ENCODE measurements around the gene ZNF385D. TPM values are rescaled to one million over a fixed set of nuclear protein-coding genes. Genes with fewer than 3 reads are reported as not detected.

ZNF385D gene
- total RNA-seq, 1 donor: 1.7 TPM

- TF ChIP-seq CTCF (IDR thresholded peaks at IDR 0.05; ENCODE audit: insufficient read depth, low read depth, low read length): no peak
- DNase-seq (ENCODE audit: low read depth): no peak
- no peak overlapping the region for H3K4me3 ChIP-seq (ENCODE audit: low read depth, low read length)
Observed at GRCh38 chr3:21649519-21649918, 101.5 kb downstream of the ZNF385D start.

- TF ChIP-seq CTCF (IDR thresholded peaks at IDR 0.05; ENCODE audit: insufficient read depth, low read depth, low read length): no peak
- no peak for DNase-seq (ENCODE audit: low read depth)
- no peak overlapping the region for H3K4me3 ChIP-seq (ENCODE audit: low read depth, low read length)
Observed at GRCh38 chr3:21647961-21648360, 103.0 kb downstream of the ZNF385D start.

GRCh38 chr3:21645121-21645897, 105.7 kb downstream of the ZNF385D start:
- no peak for TF ChIP-seq CTCF (IDR thresholded peaks at IDR 0.05; ENCODE audit: insufficient read depth, low read depth, low read length)
- no peak overlapping the region for H3K4me3 ChIP-seq (ENCODE audit: low read depth, low read length)
- peak; percentile 7 for DNase-seq (ENCODE audit: low read depth)

- no peak overlapping the region for H3K4me3 ChIP-seq (ENCODE audit: low read depth, low read length)
- TF ChIP-seq CTCF (IDR thresholded peaks at IDR 0.05; ENCODE audit: insufficient read depth, low read depth, low read length): no peak
- no peak for DNase-seq (ENCODE audit: low read depth)
Observed at GRCh38 chr3:21644268-21644667, 106.7 kb downstream of the ZNF385D start.

GRCh38 chr3:21643752-21644151, 107.3 kb downstream of the ZNF385D start:
- H3K4me3 ChIP-seq (ENCODE audit: low read depth, low read length): no peak overlapping the region
- TF ChIP-seq CTCF (IDR thresholded peaks at IDR 0.05; ENCODE audit: insufficient read depth, low read depth, low read length): no peak
- DNase-seq (ENCODE audit: low read depth): no peak

- H3K4me3 ChIP-seq (ENCODE audit: low read depth, low read length): no peak overlapping the region
- DNase-seq (ENCODE audit: low read depth): no peak
- no peak for TF ChIP-seq CTCF (IDR thresholded peaks at IDR 0.05; ENCODE audit: insufficient read depth, low read depth, low read length)
Observed at GRCh38 chr3:21642433-21642832, 108.6 kb downstream of the ZNF385D start.

- no peak overlapping the region for H3K4me3 ChIP-seq (ENCODE audit: low read depth, low read length)
- DNase-seq (ENCODE audit: low read depth): no peak
- TF ChIP-seq CTCF (IDR thresholded peaks at IDR 0.05; ENCODE audit: insufficient read depth, low read depth, low read length): no peak
Observed at GRCh38 chr3:21641959-21642358, 109.1 kb downstream of the ZNF385D start.

Data from fibroblast of villous mesenchyme (primary cell).